Astrocyte of the hippocampus (primary cell): ENCODE data around the gene GAMT.

Experiments
- DNase-seq: peaks from one replicate; pipeline ENCODE4 v3.0.0; 2011; ENCODE audit warnings: low read depth, low spot score

GAMT gene

DNA sequence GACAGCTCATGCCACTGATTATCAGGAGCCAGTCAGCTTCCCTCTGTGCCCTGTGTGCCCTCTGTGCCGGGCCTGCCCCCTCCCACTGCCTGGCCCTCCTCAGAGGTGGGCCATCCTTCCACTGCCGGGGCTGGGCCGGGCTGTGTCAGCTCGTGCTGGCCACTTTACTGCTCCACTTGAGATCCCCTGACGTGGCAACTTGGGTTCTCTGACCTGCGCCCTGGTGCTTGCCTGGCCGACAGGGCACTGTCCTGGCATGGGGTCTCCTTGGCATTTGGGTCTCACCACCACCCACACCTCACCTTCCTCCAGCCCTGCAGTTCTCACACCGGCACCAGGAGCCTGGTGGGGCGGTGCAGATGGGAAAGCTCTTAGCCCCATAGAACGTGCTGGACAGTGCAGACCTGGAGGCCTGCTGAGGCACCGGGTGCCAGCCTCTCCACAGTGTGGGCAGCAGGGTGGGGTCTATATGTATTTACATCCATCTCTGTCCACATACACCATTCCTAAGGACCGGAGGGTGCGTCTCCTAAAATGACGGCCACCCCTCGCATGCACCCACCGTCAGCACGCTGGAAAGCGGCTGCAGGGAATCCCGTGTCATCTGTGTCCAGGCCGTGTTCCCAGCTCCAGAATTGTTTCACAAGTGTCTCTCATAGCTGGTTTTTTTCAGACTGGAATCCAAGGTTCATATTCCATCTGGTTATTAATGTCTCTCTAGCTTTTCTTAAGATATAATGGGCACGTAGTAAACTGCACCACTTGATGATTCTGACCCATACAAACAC is 17.8 kb upstream of the GAMT start:
- DNase-seq, result no peak

DNA sequence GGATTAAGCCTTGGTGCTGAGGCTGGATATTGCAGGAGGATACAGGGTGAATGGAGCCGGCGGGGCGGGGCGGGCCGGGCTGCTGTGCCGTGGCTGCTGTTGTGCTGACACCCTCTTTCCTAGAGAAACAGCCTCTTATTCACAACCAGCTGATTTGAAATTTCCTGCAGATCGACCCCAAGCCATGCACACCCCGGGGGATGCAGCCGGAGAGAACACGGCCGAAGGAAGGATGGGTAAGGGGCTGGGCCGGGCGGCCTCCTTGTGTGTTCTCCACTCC is 17.1 kb upstream of the GAMT start:
- no peak for DNase-seq

DNA sequence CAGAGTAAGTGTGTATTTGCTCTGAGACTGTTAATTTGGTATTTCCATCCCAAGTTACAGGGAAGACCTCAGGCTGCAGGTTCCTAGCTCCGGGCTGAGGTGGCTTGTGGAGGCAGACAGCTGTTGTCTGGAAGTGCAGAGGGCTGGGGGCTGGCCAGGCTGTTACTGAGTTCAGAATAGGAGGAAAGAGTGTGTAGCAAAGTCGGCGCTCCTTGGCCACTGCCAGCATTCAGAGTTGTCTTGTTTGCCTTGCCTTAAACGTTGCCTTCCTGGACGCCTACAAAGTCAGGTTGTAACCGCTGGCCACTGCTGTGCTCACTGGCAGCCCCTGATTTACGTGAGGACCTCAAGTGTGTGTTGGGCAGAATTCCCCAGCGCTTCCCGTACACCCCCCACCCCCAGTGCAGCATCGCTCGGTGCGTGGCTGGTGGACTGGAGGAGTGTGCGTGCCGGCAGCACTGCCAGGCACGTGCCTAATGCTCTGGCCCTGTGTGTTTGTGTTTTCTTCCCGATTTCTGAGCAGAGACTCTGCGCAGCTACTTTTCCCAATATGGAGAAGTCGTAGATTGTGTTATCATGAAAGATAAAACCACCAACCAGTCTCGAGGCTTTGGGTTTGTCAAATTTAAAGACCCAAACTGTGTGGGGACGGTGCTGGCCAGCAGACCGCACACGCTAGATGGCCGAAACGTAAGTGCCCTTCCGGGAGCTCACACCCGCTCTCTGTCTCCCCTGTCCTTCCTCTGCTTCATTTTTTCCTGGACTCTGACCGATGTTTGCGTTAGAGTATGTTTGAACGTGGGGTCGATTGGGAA is 16.5 kb upstream of the GAMT start:
- no peak for DNase-seq

DNA sequence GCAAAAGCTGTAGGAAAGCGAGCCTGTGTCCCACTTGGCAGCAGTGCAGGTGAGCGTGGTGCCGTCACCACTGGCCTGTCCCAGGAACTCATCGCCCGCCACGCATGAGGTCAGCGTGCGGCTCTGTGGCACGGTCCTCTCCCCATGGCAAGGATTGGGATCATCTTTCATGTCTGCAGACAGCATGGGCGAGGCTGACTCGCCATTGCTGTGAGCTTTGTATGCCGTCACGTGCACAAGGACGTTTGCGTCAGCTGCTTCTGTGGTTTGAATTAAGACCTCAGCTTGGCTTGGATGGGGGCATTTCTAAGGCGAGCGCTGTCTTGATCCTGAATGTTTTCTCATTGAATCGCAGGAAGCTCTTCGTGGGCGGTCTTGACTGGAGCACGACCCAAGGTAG is 15.8 kb upstream of the GAMT start:
- peak; percentile 66 for DNase-seq

DNA sequence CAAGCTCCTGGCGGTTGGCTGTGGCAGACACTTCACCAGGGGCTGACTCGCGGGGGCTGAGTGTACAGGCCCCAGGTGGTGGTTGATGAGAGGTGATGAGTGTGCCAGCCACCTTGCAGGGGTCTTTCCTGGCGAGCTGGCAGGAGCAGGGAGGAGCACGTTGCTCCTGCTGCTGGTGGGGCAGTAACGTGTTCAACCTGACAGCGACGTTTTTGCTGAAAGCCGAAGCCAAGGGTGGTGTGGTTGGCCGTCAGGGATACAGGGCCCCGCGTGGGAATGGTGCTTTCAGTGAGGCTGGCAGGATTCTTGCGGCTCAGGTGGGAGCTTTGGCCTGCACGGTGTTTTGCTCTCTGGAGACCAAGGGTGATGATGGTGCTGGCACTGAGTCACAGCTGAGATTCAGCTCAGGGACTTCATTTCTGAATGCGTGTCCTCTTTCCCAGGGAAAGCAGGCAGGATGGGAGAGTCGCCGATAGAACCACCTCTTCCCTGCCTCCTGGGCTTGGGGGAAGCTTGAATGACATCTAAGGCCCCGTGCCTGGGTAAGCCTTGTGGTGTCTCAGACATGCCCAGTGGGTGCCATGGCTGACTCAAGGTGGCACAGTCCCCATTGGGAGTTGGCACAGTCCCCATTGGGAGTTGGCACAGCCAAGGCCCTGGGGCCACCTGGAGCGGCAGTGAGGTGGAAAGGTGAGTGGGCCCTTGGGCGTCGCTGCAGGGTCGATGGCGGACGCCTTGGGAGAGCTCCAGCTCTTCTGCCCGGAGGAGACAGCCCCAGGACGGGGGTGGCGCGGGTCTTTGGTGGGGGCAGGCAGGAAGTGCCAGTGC is 14.9 kb upstream of the GAMT start:
- peak; percentile 54 for DNase-seq

DNA sequence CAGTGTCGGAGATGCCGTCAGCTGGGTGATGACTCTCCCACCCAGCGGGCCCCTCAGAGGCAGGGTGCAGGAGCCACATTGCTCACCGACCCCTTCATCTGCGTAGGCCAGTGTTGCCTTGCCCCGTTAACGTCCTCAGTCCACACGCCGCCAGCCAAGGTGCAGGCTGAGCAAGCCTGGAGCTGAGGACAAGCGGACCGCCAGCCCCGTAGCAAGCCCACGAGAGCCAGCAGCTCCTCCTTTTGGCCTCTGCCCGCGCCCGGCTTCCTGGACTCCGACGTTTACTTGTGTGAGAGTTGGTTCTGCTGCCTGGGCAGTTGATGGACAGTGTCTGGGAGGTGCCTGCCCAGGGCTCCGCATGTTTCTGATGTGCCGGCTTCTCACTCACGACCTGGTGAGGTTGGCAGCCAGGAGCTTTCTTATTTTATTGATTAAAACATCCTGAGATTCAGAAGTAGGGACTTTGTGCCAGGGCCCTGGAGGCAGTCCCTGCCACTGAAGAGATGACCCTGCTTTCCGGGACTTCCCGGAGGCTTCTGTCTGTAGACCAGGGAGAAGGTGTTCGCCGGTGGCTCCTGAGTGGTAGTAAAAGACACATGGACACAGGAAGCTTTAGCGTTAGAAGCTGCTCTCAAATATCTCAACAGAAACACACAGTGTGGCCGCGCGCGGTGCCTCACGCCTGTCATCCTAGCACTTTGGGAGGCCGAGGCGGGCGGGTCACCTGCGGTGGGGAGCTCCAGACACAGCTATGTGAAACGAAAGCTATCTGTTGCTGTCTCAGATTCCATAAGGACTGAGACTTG is 11.9 kb upstream of the GAMT start:
- DNase-seq, result no peak

DNA sequence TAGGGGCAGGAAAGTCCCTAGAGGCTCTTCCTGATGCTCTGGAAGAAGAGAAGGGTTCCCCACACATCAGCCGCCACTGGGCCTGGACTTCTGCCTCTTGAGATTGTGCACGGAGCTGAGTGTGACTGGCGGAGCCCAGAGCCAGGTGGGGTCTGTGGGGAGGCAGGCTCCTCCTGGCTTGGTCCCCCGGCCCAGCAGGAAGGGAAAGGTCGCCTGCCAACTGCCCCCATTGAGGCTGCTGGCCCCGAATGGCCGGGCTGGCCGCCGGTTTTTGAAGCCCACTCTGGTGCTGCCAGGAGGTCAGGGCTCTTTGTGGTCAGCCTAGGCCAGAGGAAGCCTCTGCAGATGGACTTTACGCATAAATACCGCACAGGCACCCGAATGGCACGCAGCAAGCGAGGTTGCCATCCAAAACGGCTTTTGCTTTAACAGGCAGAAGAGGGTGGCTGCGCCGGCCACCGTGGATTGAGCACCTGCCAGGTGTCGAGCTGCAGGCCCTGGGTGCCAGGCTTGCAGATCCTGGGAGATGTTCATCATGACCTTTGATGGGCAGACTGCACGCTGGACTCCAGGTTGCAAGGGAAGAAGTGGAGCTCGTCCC is 11.1 kb upstream of the GAMT start:
- no peak for DNase-seq

DNA sequence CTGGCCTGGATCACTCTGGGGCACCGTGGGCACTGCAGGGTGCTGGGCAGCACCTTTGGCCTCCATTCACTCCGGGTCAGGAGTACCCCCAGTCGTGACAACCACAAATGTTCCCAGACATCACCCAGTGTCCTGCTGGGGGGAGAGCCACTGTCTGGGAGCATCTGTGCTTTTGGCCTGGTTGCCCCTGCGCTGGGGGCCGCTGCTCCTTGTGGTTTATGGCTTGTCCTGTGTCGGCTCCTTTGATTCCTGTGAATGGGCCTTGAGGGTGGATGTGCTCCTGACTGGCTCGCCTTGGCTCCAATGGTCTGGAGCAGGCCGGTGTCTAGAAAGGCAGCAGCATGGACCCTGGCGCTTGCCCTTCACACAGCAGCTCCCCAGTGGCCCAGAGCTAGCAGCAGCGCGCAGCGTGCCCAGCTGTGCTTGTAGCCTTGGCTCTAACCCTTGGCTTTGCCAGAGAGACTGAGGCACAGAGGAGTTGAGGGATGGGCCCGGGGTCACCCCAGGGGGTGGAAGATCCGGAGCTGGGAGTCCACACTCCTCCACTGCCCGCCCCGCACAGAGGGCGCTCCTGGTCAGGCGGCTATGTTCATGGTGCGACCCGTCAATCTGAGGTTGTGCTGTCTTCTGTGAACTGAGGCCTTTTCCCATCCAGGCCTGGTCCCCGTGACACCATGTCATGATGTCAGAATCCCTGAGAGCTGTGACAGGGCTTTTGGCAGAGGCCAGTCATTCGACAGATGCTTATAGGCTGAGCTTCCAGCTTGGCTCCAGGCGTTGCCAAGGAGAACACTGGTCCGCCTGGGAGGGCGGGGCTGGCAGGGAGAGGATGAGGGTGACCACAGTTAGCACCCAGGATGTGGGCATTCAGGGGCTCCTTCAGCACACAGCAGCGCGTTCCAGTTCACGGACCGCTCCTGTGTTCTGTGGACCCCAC is 10.2 kb upstream of the GAMT start:
- peak; percentile 71 for DNase-seq

DNA sequence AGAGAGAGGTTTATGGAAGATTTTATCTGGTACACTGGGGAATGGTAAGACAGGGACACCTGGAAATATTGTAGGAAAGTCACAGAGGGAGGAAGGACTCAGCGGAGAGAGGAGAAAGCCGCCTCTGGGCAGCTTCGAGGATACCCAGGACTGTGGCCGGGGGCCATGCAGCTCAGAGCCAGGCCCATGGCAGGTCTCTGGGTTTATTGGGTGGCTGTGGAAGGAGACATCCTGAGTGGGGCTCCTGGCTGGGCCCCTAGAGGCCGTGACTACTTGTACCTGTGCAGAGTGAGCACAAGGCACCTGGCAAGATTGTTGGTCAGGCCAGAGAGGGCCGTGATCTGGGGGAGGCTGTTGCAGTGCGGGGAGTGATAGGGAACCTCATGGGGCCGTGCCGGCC is 9.4 kb upstream of the GAMT start:
- DNase-seq, result no peak

DNA sequence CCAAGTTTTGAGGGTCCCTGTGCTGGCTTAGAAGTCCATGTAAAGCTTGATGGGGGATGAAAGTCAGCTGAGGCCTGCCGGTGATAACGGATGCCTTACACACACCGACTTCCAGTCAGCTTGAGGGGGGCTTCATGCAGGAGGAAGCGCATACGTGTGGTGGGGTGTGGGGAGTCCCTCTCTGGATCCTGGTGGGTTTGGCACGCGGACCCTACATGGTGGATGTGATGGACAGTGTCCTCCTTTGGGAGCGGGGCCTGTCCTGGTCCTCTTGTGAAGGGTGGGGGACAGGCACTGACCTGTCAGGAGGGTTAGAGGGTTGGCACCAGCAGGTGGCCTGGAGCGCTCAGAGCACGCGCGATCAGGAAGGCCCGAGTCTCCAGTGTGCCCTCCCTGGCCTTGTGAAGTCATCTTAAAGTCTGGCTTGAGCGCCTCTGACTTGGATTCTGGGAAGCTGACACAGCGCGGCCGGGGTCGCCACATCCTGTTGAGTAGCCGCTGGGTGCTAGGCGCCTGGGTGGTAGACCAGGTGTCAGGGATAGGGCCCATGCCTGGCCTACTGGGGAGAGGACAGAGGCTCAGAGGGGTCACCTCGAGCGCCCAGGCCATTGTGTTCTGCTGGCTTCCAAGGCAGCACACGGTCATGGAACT is 8.9 kb upstream of the GAMT start:
- DNase-seq, result peak; percentile 48

DNA sequence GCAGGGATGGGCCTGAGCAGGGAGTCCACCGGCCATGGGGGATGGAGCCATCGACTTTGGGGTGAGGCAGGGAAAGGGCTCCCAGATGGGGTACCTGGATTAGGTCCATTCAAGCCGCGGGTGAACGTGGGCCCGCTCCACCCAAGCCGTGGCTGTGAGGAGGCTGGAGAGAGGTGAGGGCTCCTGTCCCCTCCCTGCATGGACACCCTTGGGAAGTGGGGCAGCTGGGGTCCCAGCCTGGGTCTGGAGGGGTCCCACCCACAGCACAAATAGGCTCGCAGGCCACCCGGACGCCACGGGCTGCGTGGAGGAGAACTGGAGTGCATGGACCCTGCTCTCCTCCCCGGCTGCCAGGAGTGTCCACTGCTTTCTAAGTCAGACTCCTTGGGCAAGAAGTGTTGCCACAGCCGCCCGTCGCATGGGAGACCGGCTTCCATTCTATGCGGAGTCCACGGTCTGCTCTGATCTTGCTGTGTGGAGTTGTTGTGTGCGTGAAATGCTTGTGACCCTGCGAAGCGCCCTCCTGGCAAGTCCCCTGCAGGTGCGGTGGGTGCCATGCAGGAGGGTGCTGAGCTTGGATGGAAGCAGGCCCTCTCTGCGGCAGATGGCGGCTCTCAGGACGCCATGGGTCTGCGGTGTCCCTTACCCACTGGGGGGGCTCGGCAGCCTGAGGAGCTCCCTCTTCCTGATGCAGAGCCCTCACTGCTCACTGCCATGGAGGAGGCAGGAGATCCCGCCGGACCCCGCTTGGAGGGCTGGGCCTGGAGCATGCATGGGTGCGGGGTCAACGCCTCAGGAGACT is 8.1 kb upstream of the GAMT start:
- DNase-seq, result no peak

DNA sequence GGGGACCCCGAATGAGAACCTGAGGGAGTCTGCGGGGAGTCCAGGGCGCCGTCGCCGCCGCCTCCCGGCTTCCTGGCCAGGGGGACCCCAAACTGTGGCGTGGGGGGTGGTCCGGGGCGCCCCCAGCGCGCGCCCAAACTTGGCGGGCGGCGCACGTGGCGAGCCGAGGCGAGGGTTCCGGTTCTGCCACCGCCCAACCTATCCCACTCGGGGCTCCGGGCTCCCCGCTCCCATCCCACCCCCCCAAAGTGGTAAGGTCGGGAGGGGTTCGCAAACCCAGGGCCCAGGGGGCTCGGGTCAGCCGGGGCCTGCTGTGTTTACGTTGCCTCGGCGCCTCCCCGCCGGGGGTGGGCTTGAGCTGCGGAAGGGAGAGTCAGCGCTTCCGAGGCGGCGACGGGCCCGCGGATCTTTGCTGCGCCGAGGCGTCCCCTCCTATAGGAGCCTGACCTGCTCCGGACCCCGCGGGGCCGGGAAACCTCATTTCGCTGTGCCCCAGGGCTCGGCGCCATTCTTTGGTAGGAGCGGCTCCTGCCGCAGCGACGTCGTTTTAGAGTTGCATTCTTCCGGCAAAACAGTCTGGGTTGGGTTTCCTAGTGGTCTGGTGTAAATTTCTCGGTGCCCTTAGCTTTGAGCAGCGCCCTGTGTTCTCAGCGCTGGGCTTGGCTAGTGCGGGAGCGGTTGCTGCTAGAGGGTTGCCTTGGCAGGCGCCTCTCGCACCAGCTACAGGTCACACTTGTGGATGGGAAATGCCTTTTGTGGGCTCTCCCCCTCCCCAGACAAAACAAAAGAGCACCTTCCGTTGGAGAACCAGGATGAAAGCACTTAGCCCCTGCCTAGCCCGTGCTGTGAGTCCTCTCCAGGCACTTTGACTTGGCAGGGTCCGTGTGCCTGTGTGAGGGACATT is 7.2 kb upstream of the GAMT start:
- peak; percentile 82 for DNase-seq

DNA sequence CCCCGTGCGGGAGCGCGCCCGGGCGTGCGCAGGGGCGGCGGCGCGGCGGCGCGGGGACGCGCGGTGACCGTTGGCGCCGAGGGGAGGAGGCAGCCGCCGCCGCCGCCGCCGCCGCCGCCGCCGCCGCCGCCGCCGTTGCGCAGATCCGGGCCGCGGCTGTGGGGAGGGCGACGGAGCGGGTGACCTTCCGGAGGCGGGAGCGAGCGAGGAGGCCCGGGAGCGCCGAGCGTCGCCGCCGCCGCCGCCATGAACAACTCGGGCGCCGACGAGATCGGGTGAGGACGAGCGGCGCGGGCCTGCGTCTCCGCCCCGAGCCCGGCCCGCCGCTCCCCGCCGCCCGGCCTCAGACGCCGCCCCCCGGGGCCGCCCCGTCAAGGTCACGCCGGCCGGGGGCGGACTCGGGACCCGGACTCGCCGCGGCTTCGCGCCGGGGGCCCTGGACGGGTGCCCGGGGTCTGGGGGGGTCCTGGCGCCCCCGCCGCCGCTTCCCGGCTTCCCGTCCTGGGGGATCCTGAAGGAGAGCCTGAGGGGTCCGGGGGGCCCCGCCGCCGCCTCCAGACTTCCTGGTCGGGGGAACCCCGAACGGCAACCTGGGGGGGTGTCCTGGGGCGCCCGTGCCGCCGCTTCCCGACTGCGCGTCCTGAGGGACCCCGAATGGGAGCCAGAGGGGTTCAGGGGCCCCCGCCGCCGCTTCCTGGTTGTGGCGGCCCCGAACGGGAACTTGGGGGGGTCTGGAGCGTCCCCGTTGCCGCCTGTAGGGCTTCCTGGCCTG is 6.4 kb upstream of the GAMT start, which contains the start of gene DAZAP1:
TSS of gene DAZAP1 (plus strand) at position 59 of the 772 bp plus-strand sequence. CDS start at position 247, 188 bp downstream.
- DNase-seq, result no peak

DNA sequence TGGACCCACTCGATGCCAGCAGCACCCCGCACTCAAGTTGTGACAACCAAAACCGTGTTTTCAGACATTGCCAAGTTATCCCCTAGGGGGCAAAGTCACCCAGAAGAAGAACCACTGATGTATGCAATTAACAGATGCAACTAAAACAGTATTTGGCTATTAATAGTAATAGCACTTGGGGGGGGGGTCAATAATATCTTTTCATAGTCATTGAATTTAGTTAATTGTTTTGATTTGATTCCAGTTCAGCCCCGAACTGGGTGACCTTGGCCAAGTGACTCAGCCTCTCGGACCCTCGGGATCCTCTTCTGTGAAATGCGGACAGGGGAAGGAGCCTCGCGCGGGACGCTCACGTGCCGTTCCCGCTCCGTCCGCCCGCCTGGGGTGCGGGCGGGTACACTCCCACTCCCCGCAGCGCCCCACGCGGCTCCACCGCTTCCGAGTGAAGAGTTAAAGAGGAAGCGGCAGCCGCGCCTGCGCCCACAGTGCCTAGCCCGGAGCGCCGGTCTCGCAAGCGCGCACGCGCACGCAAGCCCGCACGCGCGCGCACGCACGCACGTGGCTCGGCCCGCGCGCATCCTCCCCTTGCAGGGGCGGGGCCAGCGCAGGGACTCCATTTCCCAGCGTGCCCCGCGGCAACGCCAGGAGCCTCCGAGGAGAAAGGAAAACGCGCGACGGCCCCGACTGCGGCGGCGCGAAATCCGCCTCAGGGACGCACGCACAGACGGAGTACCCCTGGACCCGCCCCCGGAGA is 5.6 kb upstream of the GAMT start:
- DNase-seq, result peak; percentile 100

DNA sequence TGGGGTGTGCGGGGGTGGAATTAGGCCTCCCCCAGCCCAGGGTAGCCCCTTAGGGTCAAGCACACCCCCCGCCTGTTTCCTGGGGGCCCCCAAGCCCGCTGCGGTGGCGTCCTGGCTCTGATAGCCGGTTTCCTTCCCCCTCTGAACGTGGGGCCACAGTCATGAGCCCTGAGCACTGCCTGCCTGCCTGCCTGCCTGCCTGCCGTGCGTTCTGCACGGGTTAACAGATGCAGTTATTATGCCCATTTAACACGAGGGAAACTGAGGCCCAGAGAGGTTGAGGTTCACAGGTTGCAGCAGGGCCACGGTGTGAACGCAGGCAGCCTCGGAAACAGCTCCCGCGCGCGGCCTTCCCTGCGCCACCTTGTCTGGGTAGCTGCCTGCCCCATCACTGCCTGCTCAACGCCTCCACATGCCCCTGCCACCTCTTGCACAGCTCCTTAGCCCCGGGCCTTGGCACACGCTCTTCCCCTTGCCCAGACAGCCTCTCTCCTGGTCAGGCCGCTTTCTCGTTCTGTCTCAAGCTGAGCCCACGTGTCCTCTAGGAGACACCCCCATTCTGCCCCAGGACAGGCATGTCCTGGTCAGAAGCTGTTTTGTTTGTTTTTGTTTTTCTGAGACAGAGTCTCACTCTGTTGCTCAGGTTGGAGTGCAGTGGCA is 1.2 kb upstream of the GAMT start:
- no peak for DNase-seq

DNA sequence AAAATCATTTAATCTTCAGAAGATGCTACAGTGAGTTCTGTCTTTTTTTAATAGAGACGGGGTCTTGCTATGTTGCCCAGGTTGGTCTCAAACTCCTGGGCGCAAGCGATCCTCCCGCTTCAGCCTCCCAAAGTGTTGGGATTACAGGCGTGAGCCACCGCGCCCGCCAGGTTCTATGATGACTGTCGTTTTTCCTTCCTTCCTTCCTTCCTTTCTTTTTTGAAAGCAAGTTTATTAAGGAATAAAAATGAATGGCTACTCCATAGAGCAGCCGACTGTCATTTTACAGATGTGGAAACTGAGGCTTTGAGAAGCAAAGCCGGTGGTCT is 511 bp upstream of the GAMT start:
- DNase-seq, result no peak
